Glutamatergic neuron (in vitro differentiated cells): ENCODE measurements around the gene STXBP6. TPM values are rescaled to one million over a fixed set of nuclear protein-coding genes. Genes with fewer than 3 reads are reported as not detected.

ENCODE experiments used
- DNase-seq: peaks from one replicate; pipeline ENCODE4 v3.0.0; 2022
- H3K27ac Mint-ChIP-seq: one replicate; pipeline ENCODE4 v1.8.0; 2020; ENCODE audit warnings: mild to moderate bottlenecking, mixed read lengths, inconsistent platforms; ENCODE audit not compliant: unreplicated experiment
- H3K27me3 Mint-ChIP-seq: one replicate; pipeline ENCODE4 v1.8.0; 2020; ENCODE audit warnings: mild to moderate bottlenecking, moderate library complexity, mixed read lengths, inconsistent platforms; ENCODE audit not compliant: unreplicated experiment
- H3K36me3 Mint-ChIP-seq: one replicate; pipeline ENCODE4 v1.8.0; 2020; ENCODE audit warnings: mild to moderate bottlenecking, mixed read lengths, inconsistent platforms; ENCODE audit not compliant: unreplicated experiment
- H3K4me1 Mint-ChIP-seq: one replicate; pipeline ENCODE4 v1.8.0; 2020; ENCODE audit warnings: mild to moderate bottlenecking, low read depth, mixed read lengths, inconsistent platforms; ENCODE audit not compliant: unreplicated experiment
- H3K4me3 Mint-ChIP-seq: one replicate; pipeline ENCODE4 v1.8.0; 2020; ENCODE audit warnings: mild to moderate bottlenecking, mixed read lengths, inconsistent platforms; ENCODE audit not compliant: unreplicated experiment
- H3K9me3 Mint-ChIP-seq: one replicate; pipeline ENCODE4 v1.8.0; 2020; ENCODE audit warnings: mild to moderate bottlenecking, moderate library complexity, mixed read lengths, inconsistent platforms; ENCODE audit not compliant: unreplicated experiment
- CTCF ChIP-seq: fragments of 200-600 bp; sonication (generic); IDR thresholded peaks from one replicate; pipeline ENCODE4 v1.5.0; 2021; ENCODE audit not compliant: partially characterized antibody, unreplicated experiment
- total RNA-seq: library from RNA; stranded (reverse); fragmentation: NEBNext Ultra II Directional; extraction: Animal tissue kit (Norgen Biotek cat#: 25700); gene quantifications from one replicate; pipeline ENCODE4 v1.2.1, GENCODE V29; 2021; ENCODE audit not compliant: unreplicated experiment

Gene STXBP6
- total RNA-seq, 1 donor from 2014 or later = 0.49 TPM

GRCh38 chr14:24845851-24846250, 204.1 kb downstream of the STXBP6 start:
- no peaks in the 10 kb centered on the region for H3K9me3 Mint-ChIP-seq
- no peaks in the 10 kb centered on the region for H3K27me3 Mint-ChIP-seq
- no peaks in the 10 kb centered on the region for H3K4me1 Mint-ChIP-seq
- H3K4me3 Mint-ChIP-seq = no peak overlapping the region
- TF ChIP-seq CTCF = no peak
- no peak for DNase-seq
- H3K36me3 Mint-ChIP-seq = no peaks in the 10 kb centered on the region
- no peak overlapping the region for H3K27ac Mint-ChIP-seq

GRCh38 chr14:24844011-24844410, 205.9 kb downstream of the STXBP6 start:
- DNase-seq = no peak
- Mint-ChIP-seq H3K27ac (no peak overlapping the region), H3K9me3 (no peaks in the 10 kb centered on the region), H3K4me1 (no peaks in the 10 kb centered on the region), H3K27me3 (no peaks in the 10 kb centered on the region), H3K4me3 (no peak overlapping the region), H3K36me3 (no peaks in the 10 kb centered on the region)
- TF ChIP-seq CTCF = no peak

- H3K27me3 Mint-ChIP-seq = no peaks in the 10 kb centered on the region
- H3K36me3 Mint-ChIP-seq = no peaks in the 10 kb centered on the region
- no peak for TF ChIP-seq CTCF
- H3K4me3 Mint-ChIP-seq = no peak overlapping the region
- H3K4me1 Mint-ChIP-seq = no peaks in the 10 kb centered on the region
- no peaks in the 10 kb centered on the region for H3K9me3 Mint-ChIP-seq
- DNase-seq = no peak
- no peak overlapping the region for H3K27ac Mint-ChIP-seq
Observed at GRCh38 chr14:24843494-24843893, 206.5 kb downstream of the STXBP6 start.

GRCh38 chr14:24840204-24840893, 209.6 kb downstream of the STXBP6 start:
- H3K27ac Mint-ChIP-seq = no peak overlapping the region
- H3K9me3 Mint-ChIP-seq = no peaks in the 10 kb centered on the region
- no peak for DNase-seq
- H3K27me3 Mint-ChIP-seq = no peaks in the 10 kb centered on the region
- no peak overlapping the region for H3K4me3 Mint-ChIP-seq
- TF ChIP-seq CTCF = no peak
- no peaks in the 10 kb centered on the region for H3K4me1 Mint-ChIP-seq
- no peaks in the 10 kb centered on the region for H3K36me3 Mint-ChIP-seq

GRCh38 chr14:24839617-24840203, 210.2 kb downstream of the STXBP6 start:
- H3K27ac Mint-ChIP-seq = no peak overlapping the region
- no peaks in the 10 kb centered on the region for H3K27me3 Mint-ChIP-seq
- DNase-seq = no peak
- no peaks in the 10 kb centered on the region for H3K4me1 Mint-ChIP-seq
- no peaks in the 10 kb centered on the region for H3K9me3 Mint-ChIP-seq
- no peak overlapping the region for H3K4me3 Mint-ChIP-seq
- TF ChIP-seq CTCF = no peak
- no peaks in the 10 kb centered on the region for H3K36me3 Mint-ChIP-seq
